Fibroblast of pulmonary artery (primary cell): ENCODE results near the gene SDF2L1.

ENCODE experiments used
- DNase-seq: peaks from one replicate; pipeline ENCODE4 v3.0.0-alpha.2; 2010; ENCODE audit warnings: low read depth
- H3K4me3 ChIP-seq: replicated peaks from 2 replicates; pipeline ENCODE4 v1.5.1; 2011; ENCODE audit warnings: low read depth, mild to moderate bottlenecking, control low read depth, low read length, moderate library complexity
- CTCF ChIP-seq: IDR thresholded peaks from 2 replicates; pipeline ENCODE4 v1.5.1; 2011; ENCODE audit warnings: mild to moderate bottlenecking, control low read depth, low read length, inconsistent platforms; ENCODE audit errors: missing control alignments

SDF2L1 gene

GRCh38 chr22:21680830-21681565 lies 38.9 kb downstream of the SDF2L1 start:
- no peak overlapping the region for H3K4me3 ChIP-seq
- DNase-seq = no peak
- no peak for TF ChIP-seq CTCF

- no peak for TF ChIP-seq CTCF
- no peak for DNase-seq
- H3K4me3 ChIP-seq = no peak overlapping the region
These were observed 39.7 kb downstream of the SDF2L1 start for GRCh38 chr22:21681566-21682370.

- no peak for DNase-seq
- no peak for TF ChIP-seq CTCF
- H3K4me3 ChIP-seq = no peak overlapping the region
These were observed 40.5 kb downstream of the SDF2L1 start for GRCh38 chr22:21682385-21683175.

GRCh38 chr22:21683401-21683811 lies 41.3 kb downstream of the SDF2L1 start:
- no peak for TF ChIP-seq CTCF

GRCh38 chr22:21684492-21685163 lies 42.5 kb downstream of the SDF2L1 start:
- TF ChIP-seq CTCF = no peak
- no peak for DNase-seq
- no peak overlapping the region for H3K4me3 ChIP-seq

More at GRCh38 chr22:21683401-21683811, 41.3 kb downstream of the SDF2L1 start:
- DNase-seq = no peak
- H3K4me3 ChIP-seq = no peak overlapping the region

GRCh38 chr22:21685164-21685513 lies 43.0 kb downstream of the SDF2L1 start:
- no peak for DNase-seq
- H3K4me3 ChIP-seq = no peak overlapping the region
- no peak for TF ChIP-seq CTCF
